ENCODE results near the gene COL16A1.

- peak; percentile 53 to 74 (median 70) for TF ChIP-seq CTCF (IDR thresholded peaks at IDR 0.05)
- TF ChIP-seq POLR2A (IDR thresholded peaks at IDR 0.05): no peak
Observed at GRCh38 chr1:31745096-31745945, 41.5 kb upstream of the COL16A1 start.

All from tibial nerve (tissue), 3 donors.